Stimulated activated CD8-positive, alpha-beta memory T cell treated with anti-CD3 and anti-CD28 coated beads, Interleukin-12 subunit alpha, Interleukin-12 subunit beta, amount 100 ng/mL, for 4 hours (primary cell): ENCODE data around the gene URM1.
"Not testable (repeated sequence)": the region's sequence is repeated elsewhere in the genome, so short reads cannot be mapped to it uniquely, and the experiment has no call there.

Source experiments
- DNase-seq: peaks from one replicate; pipeline ENCODE4 v3.0.0-alpha.2; 2020; ENCODE audit warnings: low read depth

Gene URM1

DNA sequence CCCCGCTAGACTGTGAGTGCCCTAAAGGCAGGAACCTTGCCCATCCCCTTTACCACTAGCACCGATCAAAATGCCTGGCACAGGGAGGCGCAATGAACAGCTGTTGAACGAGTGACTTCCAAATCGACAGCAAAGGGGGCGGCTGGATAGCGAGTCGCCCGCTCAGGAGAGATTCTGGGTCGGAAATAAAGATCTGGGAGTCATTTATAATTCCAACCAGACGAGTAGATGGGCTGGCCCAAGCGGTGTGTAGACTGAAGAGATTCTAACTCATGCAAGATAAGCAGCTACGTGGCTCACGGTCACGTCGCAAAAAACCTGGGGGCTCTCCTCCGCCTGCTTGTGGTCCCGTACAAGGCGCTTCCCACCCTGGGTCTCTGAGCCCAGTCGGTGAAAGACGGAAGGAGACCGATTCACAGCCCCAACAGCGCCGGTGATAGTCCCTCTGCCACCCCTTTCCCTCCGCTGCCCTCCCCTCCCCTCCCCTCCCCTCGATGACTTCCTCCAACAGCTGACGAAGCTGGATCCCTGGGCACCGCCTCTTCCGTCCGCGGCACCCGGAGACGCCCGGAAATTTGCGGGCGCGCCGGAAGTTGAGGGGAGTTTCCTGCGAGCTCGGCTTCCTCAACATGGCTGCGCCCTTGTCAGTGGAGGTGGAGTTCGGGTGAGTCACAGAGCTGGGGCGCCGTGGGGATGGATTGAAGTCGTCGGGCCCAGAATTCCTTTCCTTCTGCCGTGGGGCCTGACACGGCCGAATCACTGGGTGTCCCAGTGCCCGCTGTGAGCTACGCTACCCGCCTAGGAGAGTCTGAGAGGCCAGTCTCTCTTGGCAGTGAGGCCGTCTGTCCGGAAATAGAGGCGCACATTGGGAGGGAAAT is at the start of gene URM1:
Gene URM1 (plus strand): TSS at position 623 of the 878 bp plus-strand sequence. CDS start 7 bp downstream, at position 630.
- DNase-seq = peak; percentile 96

GRCh38 chr9:128321879-128322403 is 49.2 kb upstream of the URM1 start:
- DNase-seq = no peak

- DNase-seq = peak; percentile 87
These were observed 48.6 kb upstream of the URM1 start, which contains the start of the genes COQ4 and TRUB2 for GRCh38 chr9:128322404-128323211. Gene COQ4 (plus strand): TSS chr9:128322839. CDS start chr9:128322859, 20 bp downstream. Gene TRUB2 (minus strand): TSS chr9:128322447. CDS start chr9:128322408, 39 bp downstream.

- no peak for DNase-seq
These were observed 47.9 kb upstream of the URM1 start for GRCh38 chr9:128323212-128323730.

GRCh38 chr9:128323791-128324190 is 47.4 kb upstream of the URM1 start:
- DNase-seq = no peak

- no peak for DNase-seq
These were observed 46.8 kb upstream of the URM1 start for GRCh38 chr9:128324401-128324800.

DNA sequence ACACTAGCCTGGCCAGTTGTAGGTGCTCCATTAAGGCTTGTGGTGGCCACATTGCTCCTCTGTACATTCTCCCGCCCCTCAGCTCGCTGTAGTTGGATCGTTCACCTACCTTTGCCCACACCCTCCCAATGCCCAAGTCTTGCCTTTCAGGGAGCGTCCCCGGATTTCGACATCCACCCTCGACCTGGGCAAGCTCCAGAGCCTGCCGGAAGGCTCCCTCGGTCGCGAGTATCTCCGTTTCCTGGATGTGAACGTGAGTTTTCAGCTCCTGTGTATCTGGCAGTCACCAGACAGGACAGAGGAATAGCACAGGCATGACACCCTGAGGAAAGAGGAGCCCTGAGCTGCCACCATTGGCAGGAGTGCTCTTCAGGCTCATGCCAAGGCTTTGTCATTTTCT is 45.5 kb upstream of the URM1 start:
- DNase-seq = no peak

GRCh38 chr9:128333451-128333869 is 37.7 kb upstream of the URM1 start:
- DNase-seq = no peak

DNA sequence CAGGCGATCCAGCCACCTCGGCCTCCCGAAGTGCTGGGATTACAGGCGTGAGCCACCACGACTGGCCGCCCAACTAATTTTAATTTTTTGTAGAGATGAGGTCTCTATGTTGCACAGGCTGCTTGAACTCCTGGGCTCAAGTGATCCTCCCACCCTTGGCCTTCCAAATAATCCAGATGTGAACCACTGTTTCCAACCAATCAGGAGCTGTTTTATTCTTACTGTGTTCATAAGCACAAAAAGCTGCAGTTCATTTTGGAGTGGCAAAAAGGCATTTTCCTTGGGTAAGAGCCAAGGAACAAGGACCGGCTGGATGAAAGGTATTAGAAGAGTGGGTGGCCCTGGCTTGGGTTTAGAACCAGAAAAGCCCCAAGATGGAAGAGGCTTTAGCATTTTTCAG is 36.0 kb upstream of the URM1 start:
- DNase-seq = no peak

GRCh38 chr9:128335914-128336313 is 35.3 kb upstream of the URM1 start:
- DNase-seq = no peak

DNA sequence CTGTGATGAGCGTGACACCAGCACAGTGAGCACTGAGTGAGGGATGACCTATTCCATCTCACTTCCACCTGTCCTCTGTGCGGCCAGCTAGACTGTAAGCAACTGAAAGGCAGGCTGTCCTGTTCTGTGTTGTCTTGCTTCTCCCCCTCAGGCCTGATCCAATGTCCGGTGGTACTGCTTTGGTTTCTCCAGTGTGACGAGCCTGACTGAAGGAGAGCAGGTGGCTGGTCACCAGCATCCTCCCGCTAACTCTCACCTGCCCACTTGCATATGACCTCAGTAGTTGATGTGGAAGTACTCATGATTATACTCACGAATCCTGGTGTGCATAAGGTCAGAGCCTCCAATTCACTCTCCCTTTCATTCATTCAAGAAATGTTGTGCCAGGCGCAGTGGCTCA is 33.2 kb upstream of the URM1 start:
- no peak for DNase-seq

GRCh38 chr9:128338852-128339614 is 32.1 kb upstream of the URM1 start:
- not testable (repeated sequence) for DNase-seq

DNA sequence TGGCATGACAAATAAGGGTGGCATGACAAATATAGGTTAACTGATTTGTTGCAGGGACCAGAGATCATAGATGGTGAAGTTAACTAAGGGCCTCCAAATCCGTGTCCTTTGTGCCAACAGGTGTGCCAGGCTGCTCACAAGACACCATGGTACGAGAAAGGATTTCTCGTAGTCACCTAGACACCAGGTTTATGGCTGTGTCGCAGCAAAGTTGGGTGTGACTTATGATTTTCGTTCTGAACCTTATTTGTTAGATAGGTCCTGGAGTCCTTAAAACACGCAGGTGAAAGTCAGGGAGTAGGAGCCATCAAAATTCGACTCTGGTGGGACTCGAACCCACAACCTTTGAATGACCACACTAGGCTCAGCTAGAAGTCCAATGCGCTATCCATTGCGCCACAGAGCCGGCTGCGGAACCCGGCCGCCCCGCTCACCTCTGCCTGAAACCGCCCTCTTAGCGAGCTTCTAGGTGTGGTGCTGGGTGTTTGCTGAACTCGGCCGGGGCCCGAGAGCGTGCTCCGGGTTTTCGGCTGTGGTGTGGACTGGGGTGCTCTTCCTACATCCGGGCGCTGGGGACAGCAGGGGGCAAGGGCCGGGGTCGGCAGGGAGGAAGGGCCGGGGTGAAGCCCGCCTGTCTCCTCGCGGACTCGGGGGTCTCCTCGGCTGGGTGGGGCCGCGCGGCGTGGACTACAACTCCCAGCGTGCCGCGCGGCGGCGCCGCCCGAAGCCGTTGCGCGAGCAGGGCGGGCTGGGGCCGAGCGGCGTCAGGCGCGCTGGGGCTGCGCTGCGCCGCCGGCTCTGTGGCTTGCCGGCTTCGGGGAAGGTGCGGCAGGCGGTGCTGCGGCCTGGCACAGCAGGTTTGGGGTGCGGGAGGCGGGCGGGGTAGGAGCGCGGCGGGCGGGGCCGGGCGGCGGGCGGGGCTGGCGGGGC is 31.1 kb upstream of the URM1 start, which contains the start of gene SLC27A4:
Gene SLC27A4 (plus strand): TSS at position 767 of the 930 bp plus-strand sequence. CDS start 2,606 bp downstream, outside the sequence.
- DNase-seq = peak; percentile 65

GRCh38 chr9:128340691-128341434 is 30.3 kb upstream of the URM1 start:
- no peak for DNase-seq

- peak; percentile 46 for DNase-seq
These were observed 29.7 kb upstream of the URM1 start for GRCh38 chr9:128341435-128341849.

GRCh38 chr9:128342971-128343680 is 28.0 kb upstream of the URM1 start:
- DNase-seq = no peak

GRCh38 chr9:128343855-128344254 is 27.3 kb upstream of the URM1 start:
- no peak for DNase-seq

DNA sequence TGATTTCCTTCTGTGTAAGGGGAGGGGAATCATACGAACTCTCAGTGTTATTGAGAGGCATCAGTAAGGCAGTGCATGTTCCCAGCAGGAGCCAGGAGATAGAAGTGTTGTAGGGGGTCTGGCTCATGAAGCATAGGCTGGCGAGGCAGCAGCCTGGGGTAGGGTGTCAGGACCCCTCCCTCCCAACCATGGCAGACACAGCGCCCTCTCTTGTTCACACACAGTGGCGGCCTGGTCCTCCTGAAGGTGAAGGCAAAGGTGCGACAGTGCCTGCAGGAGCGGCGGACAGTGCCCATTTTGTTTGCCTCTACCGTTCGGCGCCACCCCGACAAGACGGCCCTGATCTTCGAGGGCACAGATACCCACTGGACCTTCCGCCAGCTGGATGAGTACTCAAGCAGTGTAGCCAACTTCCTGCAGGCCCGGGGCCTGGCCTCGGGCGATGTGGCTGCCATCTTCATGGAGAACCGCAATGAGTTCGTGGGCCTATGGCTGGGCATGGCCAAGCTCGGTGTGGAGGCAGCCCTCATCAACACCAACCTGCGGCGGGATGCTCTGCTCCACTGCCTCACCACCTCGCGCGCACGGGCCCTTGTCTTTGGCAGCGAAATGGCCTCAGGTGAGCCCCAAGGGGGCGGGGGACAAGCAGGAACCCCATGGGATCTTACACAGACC is 26.1 kb upstream of the URM1 start:
- DNase-seq = no peak
